ENCODE data around the gene DNAJB5.

- TF ChIP-seq CTCF (IDR thresholded peaks at IDR 0.05; ENCODE audit: borderline replicate concordance, extremely low read depth, low read length, poor library complexity, severe bottlenecking) (no peak), EZH2 (IDR thresholded peaks at IDR 0.05; ENCODE audit: borderline replicate concordance, low read depth, low read length, severe bottlenecking) (no peak)
Measured at GRCh38 chr9:34999576-34999975, 10.0 kb downstream of the DNAJB5 start.

Data from DND-41 (cell line).